ENCODE results near the gene MAEL. TPM values are rescaled to one million over a fixed set of nuclear protein-coding genes. Genes with fewer than 3 reads are reported as not detected.

The MAEL gene
- total RNA-seq, 4 donors from 2014 or later: not detected

DNA sequence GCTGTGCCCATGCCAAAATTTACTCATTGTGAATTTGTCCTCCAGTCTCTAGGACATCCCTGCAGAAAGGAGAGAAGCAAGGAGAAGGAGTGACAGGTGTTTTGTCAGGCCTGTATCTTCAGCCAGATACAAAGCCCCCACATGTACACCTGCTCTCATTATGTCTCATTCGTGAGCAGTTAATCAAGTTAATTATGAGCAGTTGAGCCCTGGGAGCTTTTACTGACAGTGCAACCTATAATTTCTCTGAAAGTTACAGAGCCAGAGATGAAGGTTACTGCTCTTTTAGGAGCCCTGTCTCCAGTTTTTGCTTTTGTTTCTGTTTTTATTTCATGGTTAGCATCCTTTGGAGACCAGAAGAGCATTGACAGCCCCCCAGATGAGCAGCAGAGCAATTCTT lies 8.7 kb upstream of the MAEL start:
- Histone ChIP-seq H3K4me3 (no peak overlapping the region), H3K9me3 (no peaks in the 10 kb centered on the region), H3K36me3 (no peaks in the 10 kb centered on the region), H3K4me1 (peaks cover 0 to 6% (median 3%) of the 10 kb centered on the region in 4 donors), H3K27me3 (peaks cover 4% of the 10 kb centered on the region), H3K27ac (no peak overlapping the region)
- no peak for DNase-seq
- WGBS, 2 donors (ENCODE audit: low coverage in 1 of 2): 82% methylated on average over 1 of the region's 1 CpG; no CpG with 5 or more reads in 1 of the 2 donors
- in situ Hi-C loops (cut with MboI; ENCODE audit: low pct_ligation_motif_present in 1 of 4, low pct_unique_long_range_greater_than_20kb in 1 of 4, low sequenced_read_pairs in 3 of 4): no loop called here
- intact Hi-C loops (cut with DNase I; ENCODE audit: low total_unique reads): no loop called here
- TF ChIP-seq POLR2AphosphoS5 (IDR thresholded peaks at IDR 0.05) (no peak), POLR2A (IDR thresholded peaks at IDR 0.05) (no peak), EP300 (IDR thresholded peaks at IDR 0.05; ENCODE audit: low read depth) (no peak)
- TF ChIP-seq, protein P1, sequence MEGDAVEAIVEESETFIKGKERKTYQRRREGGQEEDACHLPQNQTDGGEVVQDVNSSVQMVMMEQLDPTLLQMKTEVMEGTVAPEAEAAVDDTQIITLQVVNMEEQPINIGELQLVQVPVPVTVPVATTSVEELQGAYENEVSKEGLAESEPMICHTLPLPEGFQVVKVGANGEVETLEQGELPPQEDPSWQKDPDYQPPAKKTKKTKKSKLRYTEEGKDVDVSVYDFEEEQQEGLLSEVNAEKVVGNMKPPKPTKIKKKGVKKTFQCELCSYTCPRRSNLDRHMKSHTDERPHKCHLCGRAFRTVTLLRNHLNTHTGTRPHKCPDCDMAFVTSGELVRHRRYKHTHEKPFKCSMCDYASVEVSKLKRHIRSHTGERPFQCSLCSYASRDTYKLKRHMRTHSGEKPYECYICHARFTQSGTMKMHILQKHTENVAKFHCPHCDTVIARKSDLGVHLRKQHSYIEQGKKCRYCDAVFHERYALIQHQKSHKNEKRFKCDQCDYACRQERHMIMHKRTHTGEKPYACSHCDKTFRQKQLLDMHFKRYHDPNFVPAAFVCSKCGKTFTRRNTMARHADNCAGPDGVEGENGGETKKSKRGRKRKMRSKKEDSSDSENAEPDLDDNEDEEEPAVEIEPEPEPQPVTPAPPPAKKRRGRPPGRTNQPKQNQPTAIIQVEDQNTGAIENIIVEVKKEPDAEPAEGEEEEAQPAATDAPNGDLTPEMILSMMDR (IDR thresholded peaks at IDR 0.05): no peak

DNA sequence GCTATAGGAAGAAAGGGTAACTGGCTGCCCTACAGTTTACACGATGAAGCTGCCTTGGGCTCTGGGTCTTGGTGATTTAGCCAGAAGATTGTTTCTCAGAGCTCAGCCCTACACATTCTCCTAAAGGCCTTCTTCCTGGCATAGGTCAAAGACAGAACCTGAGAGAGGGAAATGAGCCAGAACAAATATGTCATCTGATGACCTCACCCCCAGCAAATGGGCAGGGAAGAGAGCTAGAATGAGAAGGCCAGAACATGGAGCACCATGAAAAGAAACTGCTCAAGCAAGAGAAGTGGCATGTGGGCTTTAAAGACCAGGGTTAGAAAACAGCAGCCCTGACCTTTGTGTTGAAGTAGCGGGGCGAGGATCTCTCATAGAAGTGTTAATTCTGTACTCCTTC lies 8.3 kb upstream of the MAEL start:
- Histone ChIP-seq H3K27ac (no peak overlapping the region), H3K36me3 (no peaks in the 10 kb centered on the region), H3K27me3 (peaks cover 2% of the 10 kb centered on the region), H3K4me3 (no peak overlapping the region), H3K9me3 (no peaks in the 10 kb centered on the region), H3K4me1 (peaks cover 0 to 6% (median 3%) of the 10 kb centered on the region in 4 donors)
- 75 to 91% methylated on average over 1 to 3 of the region's 3 CpGs for WGBS, 2 donors (ENCODE audit: low coverage in 1 of 2)
- intact Hi-C loops (cut with DNase I; ENCODE audit: low total_unique reads) (no loop called here), in situ Hi-C loops (cut with MboI; ENCODE audit: low pct_ligation_motif_present in 1 of 4, low pct_unique_long_range_greater_than_20kb in 1 of 4, low sequenced_read_pairs in 3 of 4) (no loop called here)
- no peak for TF ChIP-seq POLR2AphosphoS5 (IDR thresholded peaks at IDR 0.05)
- no peak for DNase-seq

DNA sequence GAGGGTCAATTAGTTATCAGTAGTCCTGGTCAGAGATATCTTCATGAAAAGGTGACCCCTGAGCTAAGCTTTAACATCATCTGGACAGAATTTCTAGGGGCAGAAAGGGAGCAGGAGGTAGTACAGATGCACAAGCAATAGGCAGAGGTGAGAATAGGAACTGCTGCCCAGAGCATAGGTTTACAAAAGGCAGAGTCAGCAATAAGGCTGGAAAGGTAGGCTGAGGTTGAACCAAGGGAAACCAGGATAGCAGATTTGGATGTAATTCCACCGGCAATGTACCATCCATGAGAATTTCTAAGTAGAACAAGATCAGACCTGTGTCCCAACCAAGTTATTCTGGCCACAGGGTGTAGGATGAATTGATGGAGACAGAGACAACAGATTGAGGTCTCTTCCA lies 7.5 kb upstream of the MAEL start:
- H3K27me3 ChIP-seq: no peaks in the 10 kb centered on the region
- H3K36me3 ChIP-seq: no peaks in the 10 kb centered on the region
- no peak overlapping the region for H3K4me3 ChIP-seq
- intact Hi-C loops (cut with DNase I; ENCODE audit: low total_unique reads) (no loop called here), in situ Hi-C loops (cut with MboI; ENCODE audit: low pct_ligation_motif_present in 1 of 4, low pct_unique_long_range_greater_than_20kb in 1 of 4, low sequenced_read_pairs in 3 of 4) (no loop called here)
- TF ChIP-seq POLR2A (IDR thresholded peaks at IDR 0.05): no peak
- no peak for TF ChIP-seq EP300 (IDR thresholded peaks at IDR 0.05; ENCODE audit: low read depth)
- no peak for TF ChIP-seq POLR2AphosphoS5 (IDR thresholded peaks at IDR 0.05)
- TF ChIP-seq, protein P1 (IDR thresholded peaks at IDR 0.05): no peak
- no peak for DNase-seq
- H3K9me3 ChIP-seq: no peaks in the 10 kb centered on the region
- no peaks in the 10 kb centered on the region for H3K4me1 ChIP-seq
- 95% methylated on average over 1 of the region's 1 CpG; no CpG with 5 or more reads in 1 of the 2 donors for WGBS, 2 donors (ENCODE audit: low coverage in 1 of 2)
- H3K27ac ChIP-seq: no peak overlapping the region

DNA sequence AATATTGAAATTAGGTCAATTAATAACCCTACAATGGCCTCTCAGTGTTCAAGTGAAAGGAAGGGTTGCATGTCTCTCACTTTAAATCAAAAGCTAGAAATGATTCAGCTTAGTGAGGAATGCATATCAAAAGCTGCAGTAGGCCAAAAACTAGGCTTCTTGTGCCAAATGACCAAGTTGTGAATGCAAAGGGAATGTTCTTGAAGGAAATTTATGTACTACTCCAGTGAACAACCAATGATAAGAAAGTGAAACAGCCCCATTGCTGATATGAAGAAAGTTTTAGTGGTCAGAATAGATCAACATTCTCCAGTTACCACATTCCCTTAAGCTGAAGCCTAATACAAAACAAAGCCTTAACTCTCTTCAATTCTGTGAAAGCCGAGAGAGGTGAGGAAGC lies 10.0 kb downstream of the MAEL start:
- no peak overlapping the region for H3K27ac ChIP-seq
- no peak for DNase-seq
- WGBS, 2 donors (ENCODE audit: low coverage in 1 of 2): 93% methylated on average over 1 of the region's 1 CpG; no CpG with 5 or more reads in 1 of the 2 donors
- no peaks in the 10 kb centered on the region for H3K4me1 ChIP-seq
- H3K4me3 ChIP-seq: no peak overlapping the region
- no peaks in the 10 kb centered on the region for H3K36me3 ChIP-seq
- peaks cover 4% of the 10 kb centered on the region for H3K27me3 ChIP-seq
- in situ Hi-C loops (cut with MboI; ENCODE audit: low pct_ligation_motif_present in 1 of 4, low pct_unique_long_range_greater_than_20kb in 1 of 4, low sequenced_read_pairs in 3 of 4) (no loop called here), intact Hi-C loops (cut with DNase I; ENCODE audit: low total_unique reads) (no loop called here)
- TF ChIP-seq, protein P1 (IDR thresholded peaks at IDR 0.05): no peak
- TF ChIP-seq POLR2AphosphoS5 (IDR thresholded peaks at IDR 0.05) (no peak), EP300 (IDR thresholded peaks at IDR 0.05; ENCODE audit: low read depth) (no peak), POLR2A (IDR thresholded peaks at IDR 0.05) (no peak)
- no peaks in the 10 kb centered on the region for H3K9me3 ChIP-seq

DNA sequence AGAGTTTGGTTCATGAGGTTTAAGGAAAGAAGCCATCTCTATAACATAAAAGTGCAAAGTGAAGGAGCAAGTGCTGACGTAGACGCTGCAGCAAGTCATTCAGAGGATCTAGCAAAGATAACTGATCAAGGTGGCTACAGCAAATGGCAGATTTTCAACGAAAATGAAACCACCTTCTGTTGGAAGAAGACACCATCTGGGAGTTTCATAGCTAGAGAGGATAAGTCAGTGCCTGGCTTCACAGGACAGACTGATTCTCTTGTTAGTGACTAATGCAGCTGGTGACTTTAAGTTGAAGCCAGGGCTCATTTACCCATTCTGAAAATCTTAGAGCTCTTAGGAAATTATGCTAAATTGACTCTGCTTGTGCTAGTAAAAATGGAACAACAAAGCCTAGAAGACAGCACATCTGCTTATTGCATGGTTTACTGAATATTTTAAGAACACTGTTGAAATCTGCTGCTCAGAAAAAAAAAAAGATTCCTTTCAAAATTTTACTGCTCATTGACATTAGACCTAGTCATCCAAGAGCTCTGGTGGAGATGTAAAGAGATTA lies 10.5 kb downstream of the MAEL start:
- Histone ChIP-seq H3K27me3 (peaks cover 4% of the 10 kb centered on the region), H3K4me3 (no peak overlapping the region), H3K4me1 (no peaks in the 10 kb centered on the region), H3K9me3 (no peaks in the 10 kb centered on the region), H3K27ac (no peak overlapping the region), H3K36me3 (no peaks in the 10 kb centered on the region)
- intact Hi-C loops (cut with DNase I; ENCODE audit: low total_unique reads) (no loop called here), in situ Hi-C loops (cut with MboI; ENCODE audit: low pct_ligation_motif_present in 1 of 4, low pct_unique_long_range_greater_than_20kb in 1 of 4, low sequenced_read_pairs in 3 of 4) (no loop called here)
- WGBS, 2 donors (ENCODE audit: low coverage in 1 of 2): 60 to 73% methylated on average over 1 to 3 of the region's 3 CpGs
- no peak for TF ChIP-seq POLR2A (IDR thresholded peaks at IDR 0.05)
- no peak for TF ChIP-seq POLR2AphosphoS5 (IDR thresholded peaks at IDR 0.05)
- DNase-seq: no peak
